H9 (cell line): Measurements from ENCODE around the gene MRTFB. TPM values are rescaled to one million over a fixed set of nuclear protein-coding genes. Genes with fewer than 3 reads are reported as not detected.

Experiments
- DNase-seq: peaks from one replicate; pipeline ENCODE4 v3.0.0-alpha.2; 2017
- H2AFZ ChIP-seq: one replicate; pipeline ENCODE4 v1.6.1; 2013; ENCODE audit warnings: mild to moderate bottlenecking, low read length, control low read depth, moderate library complexity
- H2AK5ac ChIP-seq: 2 replicates; pipeline ENCODE4 v1.6.1; 2013; ENCODE audit warnings: low read length, control low read depth, mixed read lengths; ENCODE audit not compliant: insufficient read length
- H2BK120ac ChIP-seq: one replicate; pipeline ENCODE4 v1.6.1; 2013; ENCODE audit warnings: low read depth, mild to moderate bottlenecking, low read length, control low read depth, inconsistent platforms; ENCODE audit not compliant: poor library complexity, severe bottlenecking
- H2BK12ac ChIP-seq: 2 replicates; pipeline ENCODE4 v1.6.1; 2013; ENCODE audit warnings: low read length, control low read depth, mixed read lengths, low read depth; ENCODE audit not compliant: insufficient read length
- H2BK15ac ChIP-seq: 2 replicates; pipeline ENCODE4 v1.6.1; 2013; ENCODE audit warnings: low read depth, low read length, control low read depth
- H2BK20ac ChIP-seq: one replicate; pipeline ENCODE4 v1.6.1; 2013; ENCODE audit warnings: low read depth, mild to moderate bottlenecking, low read length, control low read depth, inconsistent platforms; ENCODE audit not compliant: poor library complexity, severe bottlenecking
- H2BK5ac ChIP-seq: 2 replicates; pipeline ENCODE4 v1.6.1; 2013; ENCODE audit warnings: low read length, control low read depth, mixed read lengths; ENCODE audit not compliant: insufficient read length
- H3K14ac ChIP-seq: 2 replicates; pipeline ENCODE4 v1.6.1; 2013; ENCODE audit warnings: low read length, control low read depth; ENCODE audit not compliant: insufficient read depth
- H3K18ac ChIP-seq: 2 replicates; pipeline ENCODE4 v1.6.1; 2013; ENCODE audit warnings: low read depth, mild to moderate bottlenecking, mixed read lengths, low read length, control low read depth; ENCODE audit not compliant: insufficient read length
- H3K23ac ChIP-seq: 2 replicates; pipeline ENCODE4 v1.6.1; 2013; ENCODE audit warnings: low read length, control low read depth, mixed read lengths, low read depth; ENCODE audit not compliant: insufficient read length
- H3K23me2 ChIP-seq: 2 replicates; pipeline ENCODE4 v1.6.1; 2013; ENCODE audit warnings: low read depth, mild to moderate bottlenecking, mixed read lengths, low read length, control low read depth; ENCODE audit not compliant: insufficient read length, poor library complexity, severe bottlenecking
- H3K27ac ChIP-seq: 2 replicates; pipeline ENCODE4 v1.5.1; 2013; ENCODE audit warnings: low read length, control low read depth, mixed read lengths, low read depth; ENCODE audit not compliant: insufficient read length
- H3K27me3 ChIP-seq: 2 replicates; pipeline ENCODE4 v1.6.1; 2013; ENCODE audit warnings: low read length, control low read depth, inconsistent platforms; ENCODE audit not compliant: insufficient read depth
- H3K4ac ChIP-seq: 2 replicates; pipeline ENCODE4 v1.6.1; 2013; ENCODE audit warnings: low read depth, mild to moderate bottlenecking, control low read depth, inconsistent platforms, low read length, moderate library complexity
- H3K4me1 ChIP-seq: 2 replicates; pipeline ENCODE4 v1.6.1; 2013; ENCODE audit warnings: low read length, control low read depth, inconsistent platforms; ENCODE audit not compliant: insufficient read depth
- H3K4me2 ChIP-seq: 2 replicates; pipeline ENCODE4 v1.6.1; 2013; ENCODE audit warnings: low read length, control low read depth, mixed read lengths; ENCODE audit not compliant: insufficient read length, insufficient read depth
- H3K56ac ChIP-seq: 2 replicates; pipeline ENCODE4 v1.6.1; 2013; ENCODE audit warnings: low read depth, mild to moderate bottlenecking, mixed read lengths, low read length, control low read depth; ENCODE audit not compliant: insufficient read length
- H3K79me1 ChIP-seq: 2 replicates; pipeline ENCODE4 v1.6.1; 2013; ENCODE audit warnings: low read depth, mild to moderate bottlenecking, moderate library complexity, low read length, control low read depth, inconsistent platforms; ENCODE audit not compliant: insufficient read depth, poor library complexity, severe bottlenecking
- H3K79me2 ChIP-seq: 2 replicates; pipeline ENCODE4 v1.6.1; 2013; ENCODE audit warnings: low read length, control low read depth, inconsistent platforms; ENCODE audit not compliant: insufficient read depth
- H3K9ac ChIP-seq: 2 replicates; pipeline ENCODE4 v1.6.1; 2013; ENCODE audit warnings: low read length, control low read depth, mixed read lengths; ENCODE audit not compliant: insufficient read length; ENCODE audit errors: extremely low read depth
- H3K9me3 ChIP-seq: one replicate; pipeline ENCODE4 v1.6.1; 2013; ENCODE audit warnings: low read depth, low read length, inconsistent platforms; ENCODE audit not compliant: control insufficient read depth
- H3T11ph ChIP-seq: one replicate; pipeline ENCODE4 v1.6.1; 2013; ENCODE audit warnings: mild to moderate bottlenecking, low read length, control low read depth, inconsistent platforms
- H4K20me1 ChIP-seq: one replicate; pipeline ENCODE4 v1.6.1; 2013; ENCODE audit not compliant: control insufficient read depth, insufficient read length, insufficient read depth
- H4K5ac ChIP-seq: 2 replicates; pipeline ENCODE4 v1.6.1; 2013; ENCODE audit warnings: low read depth, mild to moderate bottlenecking, mixed read lengths, low read length, control low read depth; ENCODE audit not compliant: insufficient read length
- H4K8ac ChIP-seq: replicated peaks from 2 replicates; pipeline ENCODE4 v1.6.1; 2013; ENCODE audit warnings: low read length, control low read depth, mixed read lengths, low read depth; ENCODE audit not compliant: insufficient read length
- H4K91ac ChIP-seq: 2 replicates; pipeline ENCODE4 v1.6.1; 2013; ENCODE audit warnings: low read depth, mild to moderate bottlenecking, moderate library complexity, mixed read lengths, low read length, control low read depth; ENCODE audit not compliant: insufficient read length
- H3K27ac Mint-ChIP-seq, 3 experiments: 2 replicates in 2 of 3; 3 replicates in 1 of 3; pipeline ENCODE4 v1.8.0; 2020 to 2021; ENCODE audit warnings: mixed read lengths in 3 of 3, mild to moderate bottlenecking in 1 of 3, moderate library complexity in 1 of 3
- H3K27me3 Mint-ChIP-seq: 2 replicates; pipeline ENCODE4 v1.8.0; 2021; ENCODE audit warnings: low read depth, mild to moderate bottlenecking, moderate library complexity, mixed read lengths
- H3K36me3 Mint-ChIP-seq, 3 experiments: 2 replicates in 2 of 3; 3 replicates in 1 of 3; pipeline ENCODE4 v1.8.0; 2020 to 2021; ENCODE audit warnings: low read depth in 3 of 3, mixed read lengths in 3 of 3; ENCODE audit not compliant: insufficient read depth in 1 of 3
- H3K4me1 Mint-ChIP-seq, 2 experiments: 2 replicates each; pipeline ENCODE4 v1.8.0; 2020; ENCODE audit warnings: mixed read lengths in 2 of 2
- H3K4me3 Mint-ChIP-seq, 2 experiments: 2 replicates in 1 of 2; 3 replicates in 1 of 2; pipeline ENCODE4 v1.8.0; 2020 to 2021; ENCODE audit warnings: mild to moderate bottlenecking in 2 of 2, mixed read lengths in 2 of 2, moderate library complexity in 1 of 2
- H3K9me3 Mint-ChIP-seq, 2 experiments: 2 replicates in 1 of 2; 3 replicates in 1 of 2; pipeline ENCODE4 v1.8.0; 2020; ENCODE audit warnings: mild to moderate bottlenecking in 2 of 2, mixed read lengths in 2 of 2, moderate library complexity in 1 of 2
- CTCF ChIP-seq: fragments of 200-600 bp; sonication (generic); conservative IDR thresholded peaks from 3 replicates; pipeline ENCODE4 v1.8.0; 2021; ENCODE audit warnings: antibody characterized with exemption, mild to moderate bottlenecking
- WGBS: extraction: QIAGEN DNeasy Blood & Tissue Kit; methylation state at CpG from one replicate; pipeline ENCODE4 v1.1.7; 2013; ENCODE audit warnings: missing lambda C conversion rate, low lambda C conversion rate, mixed read lengths; ENCODE audit not compliant: insufficient read length; ENCODE audit errors: extremely low coverage; 5-methylcytosine and 5-hydroxymethylcytosine counted together
- total RNA-seq: library from RNA; stranded (reverse); gene quantifications from 2 replicates; pipeline ENCODE4 v1.2.1, GENCODE V29; 2021

Gene MRTFB
- total RNA-seq, 1 experiment from 2014 or later: 29.9 TPM

DNA sequence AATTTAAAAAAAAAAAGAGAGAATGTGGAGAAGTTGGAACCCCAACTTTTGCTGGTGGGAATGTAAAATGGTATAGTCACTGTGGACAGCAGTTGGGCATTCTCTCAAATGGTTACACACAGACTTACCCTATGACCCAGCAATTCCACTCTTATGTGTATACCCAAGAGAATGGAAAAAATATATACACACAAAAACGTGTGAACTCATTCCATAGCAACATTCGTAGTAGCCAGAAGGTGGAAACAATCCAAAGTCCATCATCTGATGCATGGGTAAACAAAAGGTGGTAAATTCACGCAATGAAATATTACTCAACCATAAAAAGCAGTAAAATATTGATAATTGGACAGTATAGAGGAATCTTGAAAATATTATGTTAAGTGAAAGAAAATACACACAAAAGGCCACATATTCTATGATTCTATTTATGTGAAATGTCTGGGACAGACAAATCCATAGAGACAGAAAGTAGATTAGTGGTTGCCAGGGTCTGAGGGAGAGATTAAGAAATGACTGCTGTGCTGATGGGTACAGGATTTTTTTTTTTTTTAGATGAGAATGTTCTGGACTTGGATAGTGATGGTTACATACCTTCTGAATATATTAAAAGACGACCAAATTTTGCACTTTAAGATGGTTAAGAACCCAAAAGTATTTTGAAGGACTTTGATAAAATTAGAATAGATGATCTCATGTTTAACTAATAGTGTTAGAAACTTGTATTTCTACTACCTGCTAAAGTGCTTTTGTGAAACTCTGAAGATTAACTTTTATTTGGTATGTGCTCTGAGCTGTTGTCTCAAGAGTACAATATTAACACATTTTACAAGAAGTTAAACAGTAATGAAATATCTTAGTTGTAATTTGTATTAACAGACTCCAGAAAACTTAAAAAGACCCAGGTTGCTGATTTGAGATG lies 60.9 kb downstream of the MRTFB start:
- H3K23me2 ChIP-seq: no peaks in the 10 kb centered on the region
- no peak overlapping the region for H4K8ac ChIP-seq
- no peaks in the 10 kb centered on the region for H3K9me3 Mint-ChIP-seq
- H4K91ac ChIP-seq: no peak overlapping the region
- H3K79me1 ChIP-seq: peaks cover 3% of the 10 kb centered on the region
- H3K4me1 ChIP-seq: no peaks in the 10 kb centered on the region
- H2AK5ac ChIP-seq: no peak overlapping the region
- H3K14ac ChIP-seq: no peak overlapping the region
- no peak overlapping the region for H2BK5ac ChIP-seq
- no peak overlapping the region for H3K27ac ChIP-seq
- H3K27me3 ChIP-seq: no peaks in the 10 kb centered on the region
- no peaks in the 10 kb centered on the region for H3K27me3 Mint-ChIP-seq
- H2BK120ac ChIP-seq: no peak overlapping the region
- H4K20me1 ChIP-seq: no peaks in the 10 kb centered on the region
- no peak for DNase-seq
- no peak overlapping the region for H3K23ac ChIP-seq
- peaks cover 0 to 3% (median under 1%) of the 10 kb centered on the region in 3 experiments; a peak in 2 of 7 replicates for H3K36me3 Mint-ChIP-seq
- H3K4me1 Mint-ChIP-seq: no peaks in the 10 kb centered on the region
- no peak overlapping the region for H2AFZ ChIP-seq
- no peaks in the 10 kb centered on the region for H3K9me3 ChIP-seq
- no peak overlapping the region for H3K56ac ChIP-seq
- peaks cover 2% of the 10 kb centered on the region for H3K79me2 ChIP-seq
- H2BK20ac ChIP-seq: no peak overlapping the region
- no peak overlapping the region for H2BK12ac ChIP-seq
- H3T11ph ChIP-seq: no peak overlapping the region
- no peak overlapping the region for H3K9ac ChIP-seq
- no peak overlapping the region for H2BK15ac ChIP-seq
- no peak overlapping the region for H3K27ac Mint-ChIP-seq
- no peak overlapping the region for H4K5ac ChIP-seq
- H3K4ac ChIP-seq: no peak overlapping the region
- no CpG with 5 or more reads among the region's 4 CpGs for WGBS
- no peak overlapping the region for H3K18ac ChIP-seq
- no peak for TF ChIP-seq CTCF
- H3K4me2 ChIP-seq: no peak overlapping the region
- no peak overlapping the region for H3K4me3 Mint-ChIP-seq
